H9 (cell line): Measurements from ENCODE around the gene CUBN. TPM values are rescaled to one million over a fixed set of nuclear protein-coding genes. Genes with fewer than 3 reads are reported as not detected.

Experiments used
- DNase-seq: peaks from one replicate; pipeline ENCODE4 v3.0.0-alpha.2; 2017
- H2AFZ ChIP-seq: one replicate; pipeline ENCODE4 v1.6.1; 2013; ENCODE audit warnings: mild to moderate bottlenecking, low read length, control low read depth, moderate library complexity
- H2AK5ac ChIP-seq: 2 replicates; pipeline ENCODE4 v1.6.1; 2013; ENCODE audit warnings: low read length, control low read depth, mixed read lengths; ENCODE audit not compliant: insufficient read length
- H2BK120ac ChIP-seq: one replicate; pipeline ENCODE4 v1.6.1; 2013; ENCODE audit warnings: low read depth, mild to moderate bottlenecking, low read length, control low read depth, inconsistent platforms; ENCODE audit not compliant: poor library complexity, severe bottlenecking
- H2BK12ac ChIP-seq: 2 replicates; pipeline ENCODE4 v1.6.1; 2013; ENCODE audit warnings: low read length, control low read depth, mixed read lengths, low read depth; ENCODE audit not compliant: insufficient read length
- H2BK15ac ChIP-seq: 2 replicates; pipeline ENCODE4 v1.6.1; 2013; ENCODE audit warnings: low read depth, low read length, control low read depth
- H2BK20ac ChIP-seq: one replicate; pipeline ENCODE4 v1.6.1; 2013; ENCODE audit warnings: low read depth, mild to moderate bottlenecking, low read length, control low read depth, inconsistent platforms; ENCODE audit not compliant: poor library complexity, severe bottlenecking
- H2BK5ac ChIP-seq: 2 replicates; pipeline ENCODE4 v1.6.1; 2013; ENCODE audit warnings: low read length, control low read depth, mixed read lengths; ENCODE audit not compliant: insufficient read length
- H3K14ac ChIP-seq: 2 replicates; pipeline ENCODE4 v1.6.1; 2013; ENCODE audit warnings: low read length, control low read depth; ENCODE audit not compliant: insufficient read depth
- H3K18ac ChIP-seq: 2 replicates; pipeline ENCODE4 v1.6.1; 2013; ENCODE audit warnings: low read depth, mild to moderate bottlenecking, mixed read lengths, low read length, control low read depth; ENCODE audit not compliant: insufficient read length
- H3K23ac ChIP-seq: 2 replicates; pipeline ENCODE4 v1.6.1; 2013; ENCODE audit warnings: low read length, control low read depth, mixed read lengths, low read depth; ENCODE audit not compliant: insufficient read length
- H3K23me2 ChIP-seq: 2 replicates; pipeline ENCODE4 v1.6.1; 2013; ENCODE audit warnings: low read depth, mild to moderate bottlenecking, mixed read lengths, low read length, control low read depth; ENCODE audit not compliant: insufficient read length, poor library complexity, severe bottlenecking
- H3K27ac ChIP-seq: 2 replicates; pipeline ENCODE4 v1.5.1; 2013; ENCODE audit warnings: low read length, control low read depth, mixed read lengths, low read depth; ENCODE audit not compliant: insufficient read length
- H3K27me3 ChIP-seq: 2 replicates; pipeline ENCODE4 v1.6.1; 2013; ENCODE audit warnings: low read length, control low read depth, inconsistent platforms; ENCODE audit not compliant: insufficient read depth
- H3K4ac ChIP-seq: 2 replicates; pipeline ENCODE4 v1.6.1; 2013; ENCODE audit warnings: low read depth, mild to moderate bottlenecking, control low read depth, inconsistent platforms, low read length, moderate library complexity
- H3K4me1 ChIP-seq: 2 replicates; pipeline ENCODE4 v1.6.1; 2013; ENCODE audit warnings: low read length, control low read depth, inconsistent platforms; ENCODE audit not compliant: insufficient read depth
- H3K4me2 ChIP-seq: 2 replicates; pipeline ENCODE4 v1.6.1; 2013; ENCODE audit warnings: low read length, control low read depth, mixed read lengths; ENCODE audit not compliant: insufficient read length, insufficient read depth
- H3K56ac ChIP-seq: 2 replicates; pipeline ENCODE4 v1.6.1; 2013; ENCODE audit warnings: low read depth, mild to moderate bottlenecking, mixed read lengths, low read length, control low read depth; ENCODE audit not compliant: insufficient read length
- H3K79me1 ChIP-seq: 2 replicates; pipeline ENCODE4 v1.6.1; 2013; ENCODE audit warnings: low read depth, mild to moderate bottlenecking, moderate library complexity, low read length, control low read depth, inconsistent platforms; ENCODE audit not compliant: insufficient read depth, poor library complexity, severe bottlenecking
- H3K79me2 ChIP-seq: 2 replicates; pipeline ENCODE4 v1.6.1; 2013; ENCODE audit warnings: low read length, control low read depth, inconsistent platforms; ENCODE audit not compliant: insufficient read depth
- H3K9ac ChIP-seq: 2 replicates; pipeline ENCODE4 v1.6.1; 2013; ENCODE audit warnings: low read length, control low read depth, mixed read lengths; ENCODE audit not compliant: insufficient read length; ENCODE audit errors: extremely low read depth
- H3K9me3 ChIP-seq: one replicate; pipeline ENCODE4 v1.6.1; 2013; ENCODE audit warnings: low read depth, low read length, inconsistent platforms; ENCODE audit not compliant: control insufficient read depth
- H3T11ph ChIP-seq: one replicate; pipeline ENCODE4 v1.6.1; 2013; ENCODE audit warnings: mild to moderate bottlenecking, low read length, control low read depth, inconsistent platforms
- H4K20me1 ChIP-seq: one replicate; pipeline ENCODE4 v1.6.1; 2013; ENCODE audit not compliant: control insufficient read depth, insufficient read length, insufficient read depth
- H4K5ac ChIP-seq: 2 replicates; pipeline ENCODE4 v1.6.1; 2013; ENCODE audit warnings: low read depth, mild to moderate bottlenecking, mixed read lengths, low read length, control low read depth; ENCODE audit not compliant: insufficient read length
- H4K8ac ChIP-seq: replicated peaks from 2 replicates; pipeline ENCODE4 v1.6.1; 2013; ENCODE audit warnings: low read length, control low read depth, mixed read lengths, low read depth; ENCODE audit not compliant: insufficient read length
- H4K91ac ChIP-seq: 2 replicates; pipeline ENCODE4 v1.6.1; 2013; ENCODE audit warnings: low read depth, mild to moderate bottlenecking, moderate library complexity, mixed read lengths, low read length, control low read depth; ENCODE audit not compliant: insufficient read length
- H3K27ac Mint-ChIP-seq, 3 experiments: 2 replicates in 2 of 3; 3 replicates in 1 of 3; pipeline ENCODE4 v1.8.0; 2020 to 2021; ENCODE audit warnings: mixed read lengths in 3 of 3, mild to moderate bottlenecking in 1 of 3, moderate library complexity in 1 of 3
- H3K27me3 Mint-ChIP-seq: 2 replicates; pipeline ENCODE4 v1.8.0; 2021; ENCODE audit warnings: low read depth, mild to moderate bottlenecking, moderate library complexity, mixed read lengths
- H3K36me3 Mint-ChIP-seq, 3 experiments: 2 replicates in 2 of 3; 3 replicates in 1 of 3; pipeline ENCODE4 v1.8.0; 2020 to 2021; ENCODE audit warnings: low read depth in 3 of 3, mixed read lengths in 3 of 3; ENCODE audit not compliant: insufficient read depth in 1 of 3
- H3K4me1 Mint-ChIP-seq, 2 experiments: 2 replicates each; pipeline ENCODE4 v1.8.0; 2020; ENCODE audit warnings: mixed read lengths in 2 of 2
- H3K4me3 Mint-ChIP-seq, 2 experiments: 2 replicates in 1 of 2; 3 replicates in 1 of 2; pipeline ENCODE4 v1.8.0; 2020 to 2021; ENCODE audit warnings: mild to moderate bottlenecking in 2 of 2, mixed read lengths in 2 of 2, moderate library complexity in 1 of 2
- H3K9me3 Mint-ChIP-seq, 2 experiments: 2 replicates in 1 of 2; 3 replicates in 1 of 2; pipeline ENCODE4 v1.8.0; 2020; ENCODE audit warnings: mild to moderate bottlenecking in 2 of 2, mixed read lengths in 2 of 2, moderate library complexity in 1 of 2
- WGBS: extraction: QIAGEN DNeasy Blood & Tissue Kit; methylation state at CpG from one replicate; pipeline ENCODE4 v1.1.7; 2013; ENCODE audit warnings: missing lambda C conversion rate, low lambda C conversion rate, mixed read lengths; ENCODE audit not compliant: insufficient read length; ENCODE audit errors: extremely low coverage; 5-methylcytosine and 5-hydroxymethylcytosine counted together
- total RNA-seq: library from RNA; stranded (reverse); gene quantifications from 2 replicates; pipeline ENCODE4 v1.2.1, GENCODE V29; 2021
- TF ChIP-seq, protein P1 (sequence below): fragments of 200-600 bp; sonication (generic); conservative IDR thresholded peaks from 3 replicates; pipeline ENCODE4 v1.8.0; 2021; ENCODE audit warnings: antibody characterized with exemption, mild to moderate bottlenecking

Gene CUBN
- total RNA-seq, 1 experiment from 2014 or later: 0.26 TPM

DNA sequence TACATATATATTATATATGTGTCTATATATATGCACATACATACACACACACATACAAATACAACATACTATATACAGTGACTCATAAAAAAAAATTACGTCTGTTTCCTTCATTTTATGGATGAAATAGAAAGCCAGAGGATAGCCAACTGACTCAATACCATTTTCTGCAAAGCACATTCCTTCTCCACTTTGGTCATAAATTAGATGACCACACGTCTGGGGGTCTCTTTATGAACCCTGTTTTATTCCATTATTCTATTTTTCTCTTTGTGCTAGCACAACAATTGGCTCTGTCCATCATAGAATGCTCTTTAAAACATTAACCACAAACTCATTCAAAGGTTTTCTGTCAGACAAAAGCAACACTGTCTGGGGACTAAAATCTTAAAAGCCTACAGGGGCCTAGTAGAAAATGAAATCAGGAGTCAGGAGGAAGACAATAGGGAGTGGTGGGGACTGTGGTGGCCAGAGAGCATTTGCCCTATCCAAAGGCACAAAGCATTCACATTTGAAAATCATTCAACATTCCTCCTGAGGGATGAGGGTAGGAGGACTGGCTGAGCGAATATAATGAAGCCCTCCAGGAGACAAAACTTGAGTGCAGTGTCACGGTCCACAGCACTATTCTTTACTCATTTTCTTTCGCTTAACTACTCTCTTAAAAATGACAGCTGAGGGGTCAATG, 4.3 kb downstream of the CUBN start:
- Histone ChIP-seq H3K23ac (no peak overlapping the region), H3K14ac (no peak overlapping the region), H3K23me2 (no peaks in the 10 kb centered on the region), H3K27ac (no peak overlapping the region), H3K9ac (no peak overlapping the region), H2AK5ac (no peak overlapping the region), H4K5ac (no peak overlapping the region), H2BK120ac (no peak overlapping the region), H3K79me1 (no peaks in the 10 kb centered on the region), H3K27me3 (no peaks in the 10 kb centered on the region), H3K79me2 (no peaks in the 10 kb centered on the region), H3K4ac (no peak overlapping the region), H3K4me2 (no peak overlapping the region), H2BK12ac (no peak overlapping the region), H3K9me3 (no peaks in the 10 kb centered on the region), H3K4me1 (no peaks in the 10 kb centered on the region; the same call in 1 of the 2 replicates), H2AFZ (no peak overlapping the region), H3K56ac (no peak overlapping the region), H4K91ac (no peak overlapping the region), H2BK20ac (no peak overlapping the region), H3T11ph (no peak overlapping the region), H2BK5ac (no peak overlapping the region), H3K18ac (no peak overlapping the region), H4K20me1 (no peaks in the 10 kb centered on the region), H4K8ac (no peak overlapping the region), H2BK15ac (no peak overlapping the region)
- no peaks in the 10 kb centered on the region for H3K36me3 Mint-ChIP-seq
- no peak overlapping the region for H3K4me3 Mint-ChIP-seq
- H3K27me3 Mint-ChIP-seq: no peaks in the 10 kb centered on the region
- H3K9me3 Mint-ChIP-seq: no peaks in the 10 kb centered on the region
- no CpG with 5 or more reads among the region's 5 CpGs for WGBS
- DNase-seq: no peak
- TF ChIP-seq, protein P1, sequence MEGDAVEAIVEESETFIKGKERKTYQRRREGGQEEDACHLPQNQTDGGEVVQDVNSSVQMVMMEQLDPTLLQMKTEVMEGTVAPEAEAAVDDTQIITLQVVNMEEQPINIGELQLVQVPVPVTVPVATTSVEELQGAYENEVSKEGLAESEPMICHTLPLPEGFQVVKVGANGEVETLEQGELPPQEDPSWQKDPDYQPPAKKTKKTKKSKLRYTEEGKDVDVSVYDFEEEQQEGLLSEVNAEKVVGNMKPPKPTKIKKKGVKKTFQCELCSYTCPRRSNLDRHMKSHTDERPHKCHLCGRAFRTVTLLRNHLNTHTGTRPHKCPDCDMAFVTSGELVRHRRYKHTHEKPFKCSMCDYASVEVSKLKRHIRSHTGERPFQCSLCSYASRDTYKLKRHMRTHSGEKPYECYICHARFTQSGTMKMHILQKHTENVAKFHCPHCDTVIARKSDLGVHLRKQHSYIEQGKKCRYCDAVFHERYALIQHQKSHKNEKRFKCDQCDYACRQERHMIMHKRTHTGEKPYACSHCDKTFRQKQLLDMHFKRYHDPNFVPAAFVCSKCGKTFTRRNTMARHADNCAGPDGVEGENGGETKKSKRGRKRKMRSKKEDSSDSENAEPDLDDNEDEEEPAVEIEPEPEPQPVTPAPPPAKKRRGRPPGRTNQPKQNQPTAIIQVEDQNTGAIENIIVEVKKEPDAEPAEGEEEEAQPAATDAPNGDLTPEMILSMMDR: no peak
- H3K27ac Mint-ChIP-seq: no peak overlapping the region
- peaks cover 16 to 20% of the 10 kb centered on the region in 2 experiments for H3K4me1 Mint-ChIP-seq
